K562 (cell line): ENCODE results near the gene ZNF627. TPM values are rescaled to one million over a fixed set of nuclear protein-coding genes. Genes with fewer than 3 reads are reported as not detected.
A peak's percentile ranks its signal among the peaks of the same experiment; 100 is the strongest.

Experiments
- ADNP ChIP-seq: fragments of 200-800 bp; sonication (Bioruptor generic); IDR thresholded peaks from 2 replicates; pipeline ENCODE4 v1.6.1; 2016; ENCODE audit warnings: missing genetic modification characterization, missing compliant biosample characterization
- BDP1 ChIP-seq: IDR thresholded peaks from 3 replicates; pipeline ENCODE4 v1.6.1; 2011; ENCODE audit not compliant: insufficient read length, insufficient read depth
- C11orf30 ChIP-seq: fragments of 450-650 bp; IDR thresholded peaks from 2 replicates; pipeline ENCODE4 v1.6.1; 2016; ENCODE audit warnings: low read depth, mild to moderate bottlenecking
- CEBPB ChIP-seq: fragments of 450-650 bp; IDR thresholded peaks from 2 replicates; pipeline ENCODE4 v1.6.1; 2016; ENCODE audit warnings: missing genetic modification characterization, missing compliant biosample characterization
- CXXC5 ChIP-seq: fragments of 250-450 bp; sonication (Bioruptor Pico); IDR thresholded peaks from 2 replicates; pipeline ENCODE4 v1.8.0; 2022; ENCODE audit warnings: inconsistent platforms, mild to moderate bottlenecking, moderate library complexity
- DACH1 ChIP-seq: fragments of 450-650 bp; IDR thresholded peaks from 2 replicates; pipeline ENCODE4 v1.6.1; 2018; ENCODE audit not compliant: partially characterized antibody
- EGR1 ChIP-seq: fragments of 450-650 bp; conservative IDR thresholded peaks from 2 replicates; pipeline ENCODE4 v1.6.1; 2017; ENCODE audit warnings: mild to moderate bottlenecking
- ILF3 ChIP-seq: fragments of 450-650 bp; IDR thresholded peaks from 2 replicates; pipeline ENCODE4 v1.6.1; 2018; ENCODE audit warnings: antibody characterized with exemption, mild to moderate bottlenecking, moderate library complexity, borderline replicate concordance
- KLF6 ChIP-seq: fragments of 250-450 bp; sonication (Bioruptor Pico); IDR thresholded peaks from 2 replicates; pipeline ENCODE4 v1.4.0; 2020; ENCODE audit warnings: mild to moderate bottlenecking, moderate library complexity, borderline replicate concordance
- MXI1 ChIP-seq: IDR thresholded peaks from 2 replicates; pipeline ENCODE4 v1.6.1; 2011; ENCODE audit warnings: low read depth, mild to moderate bottlenecking, improper control_type of control experiment, low read length
- NFIC ChIP-seq: fragments of 450-650 bp; IDR thresholded peaks from 2 replicates; pipeline ENCODE4 v1.6.1; 2017; ENCODE audit warnings: mild to moderate bottlenecking, inconsistent platforms
- RBM14 ChIP-seq: fragments of 200-400 bp; formaldehyde crosslinking; IDR thresholded peaks from 2 replicates; pipeline ENCODE4 v1.6.1; 2018; ENCODE audit warnings: low read depth, mild to moderate bottlenecking, low read length, moderate library complexity, borderline replicate concordance; ENCODE audit not compliant: insufficient read depth
- RBM25 ChIP-seq: fragments of 200-400 bp; formaldehyde crosslinking; IDR thresholded peaks from 2 replicates; pipeline ENCODE4 v1.6.1; 2018; ENCODE audit warnings: low read length, low read depth, moderate library complexity; ENCODE audit not compliant: severe bottlenecking
- SMAD3 ChIP-seq: fragments of 450-650 bp; formaldehyde crosslinking; conservative IDR thresholded peaks from 2 replicates; pipeline ENCODE4 v1.4.0; 2020; ENCODE audit warnings: mild to moderate bottlenecking
- TCF3 ChIP-seq: sonication (generic); formaldehyde crosslinking; IDR thresholded peaks from 2 replicates; pipeline ENCODE4 v1.4.0; 2020; ENCODE audit warnings: mild to moderate bottlenecking, missing genetic modification reagents
- VEZF1 ChIP-seq: fragments of 200-800 bp; sonication (Bioruptor generic); IDR thresholded peaks from 2 replicates; pipeline ENCODE4 v1.6.1; 2017; ENCODE audit warnings: missing genetic modification characterization, missing compliant biosample characterization
- ZFP1 ChIP-seq: fragments of 450-650 bp; formaldehyde crosslinking; IDR thresholded peaks from 2 replicates; pipeline ENCODE4 v1.4.0; 2020; ENCODE audit warnings: mild to moderate bottlenecking, mixed read lengths
- ZNF347 ChIP-seq: fragments of 450-650 bp; formaldehyde crosslinking; IDR thresholded peaks from 2 replicates; pipeline ENCODE4 v1.4.0; 2020; ENCODE audit warnings: low read depth, mild to moderate bottlenecking, moderate library complexity
- ZNF431 ChIP-seq: sonication (generic); formaldehyde crosslinking; IDR thresholded peaks from 2 replicates; pipeline ENCODE4 v1.8.0; 2022; ENCODE audit warnings: mild to moderate bottlenecking, missing genetic modification reagents
- ZNF551 ChIP-seq: fragments of 250-450 bp; sonication (Bioruptor Pico); IDR thresholded peaks from 2 replicates; pipeline ENCODE4 v1.5.0; 2021; ENCODE audit warnings: mild to moderate bottlenecking, moderate library complexity
- ZNF766 ChIP-seq: fragments of 200-800 bp; sonication (Bioruptor generic); conservative IDR thresholded peaks from 2 replicates; pipeline ENCODE4 v1.6.1; 2016; ENCODE audit warnings: missing genetic modification characterization, missing compliant biosample characterization
- polyA plus RNA-seq, 8 experiments: library from polyadenylated mRNA; depleted of rRNA in 4 of 8; stranded (reverse) in 5 of 8; unstranded in 3 of 8; fragments of >200 nt; fragmentation: Nextera tagmentation in 2 of 8; fragmentation: Illumina TruSeq in 1 of 8; extraction: Ambion mirVana in 2 of 8; extraction: Trizol in 1 of 8; gene quantifications; 2 replicates each; pipeline versions ENCODE4 v1.2.1 to v1.2.3, GENCODE V29; 2011 to 2014; ENCODE audit warnings: inconsistent platforms in 1 of 8, missing spikeins in 1 of 8
- total RNA-seq, 7 experiments: library from RNA; depleted of rRNA in 6 of 7; stranded (reverse); fragments of >200 nt in 6 of 7; fragmentation: Illumina TruSeq in 2 of 7; extraction: Trizol in 2 of 7; gene quantifications; 2 replicates each; pipeline versions ENCODE4 v1.2.1 to v1.2.3, GENCODE V29; 2011 to 2021; ENCODE audit warnings: low replicate concordance in 1 of 7
- TF ChIP-seq, protein P1 (sequence below), 2 experiments: fragments of 450-650 bp; formaldehyde crosslinking in 1 of 2; IDR thresholded peaks; 2 replicates each; pipeline versions ENCODE4 v1.4.0 to v1.6.1; 2014 to 2020; ENCODE audit warnings: mild to moderate bottlenecking in 2 of 2, borderline replicate concordance in 1 of 2, low read depth in 1 of 2

ZNF627 gene
- total and polyA plus RNA-seq, 9 of the 15 experiments (the other 6 are each of a cell fraction or from before 2014, with no cell fraction given) = 6.4 to 19.9 (median 10.6) TPM

GRCh38 chr19:11581740-11582139 is 15.5 kb upstream of the ZNF627 start (continued):
- TF ChIP-seq CEBPB (tag) (no peak), ZNF551 (CRISPR knock-in tag) (no peak), SMAD3 (CRISPR knock-in tag) (no peak), EGR1 (peak; percentile 86), ADNP (0 out of 2 replicates have a peak, but pooled peaks have one; percentile 66), ZNF431 (CRISPR knock-in tag) (no peak), VEZF1 (CRISPR knock-in tag) (0 out of 2 replicates have a peak, but pooled peaks have one; percentile 11), ZFP1 (CRISPR knock-in tag) (no peak), RBM14 (no peak), ZNF766 (CRISPR knock-in tag) (peak; percentile 56; the same call in 1 of the 2 replicates), KLF6 (no peak), TCF3 (CRISPR knock-in tag) (0 out of 2 replicates have a peak, but pooled peaks have one; percentile 5), DACH1 (no peak), ILF3 (no peak), BDP1 (no peak), C11orf30 (no peak), MXI1 (no peak), ZNF347 (no peak), CXXC5 (CRISPR knock-in tag) (no peak; the same call in 1 of the 2 replicates), NFIC (no peak), RBM25 (no peak)
- TF ChIP-seq, protein P1, sequence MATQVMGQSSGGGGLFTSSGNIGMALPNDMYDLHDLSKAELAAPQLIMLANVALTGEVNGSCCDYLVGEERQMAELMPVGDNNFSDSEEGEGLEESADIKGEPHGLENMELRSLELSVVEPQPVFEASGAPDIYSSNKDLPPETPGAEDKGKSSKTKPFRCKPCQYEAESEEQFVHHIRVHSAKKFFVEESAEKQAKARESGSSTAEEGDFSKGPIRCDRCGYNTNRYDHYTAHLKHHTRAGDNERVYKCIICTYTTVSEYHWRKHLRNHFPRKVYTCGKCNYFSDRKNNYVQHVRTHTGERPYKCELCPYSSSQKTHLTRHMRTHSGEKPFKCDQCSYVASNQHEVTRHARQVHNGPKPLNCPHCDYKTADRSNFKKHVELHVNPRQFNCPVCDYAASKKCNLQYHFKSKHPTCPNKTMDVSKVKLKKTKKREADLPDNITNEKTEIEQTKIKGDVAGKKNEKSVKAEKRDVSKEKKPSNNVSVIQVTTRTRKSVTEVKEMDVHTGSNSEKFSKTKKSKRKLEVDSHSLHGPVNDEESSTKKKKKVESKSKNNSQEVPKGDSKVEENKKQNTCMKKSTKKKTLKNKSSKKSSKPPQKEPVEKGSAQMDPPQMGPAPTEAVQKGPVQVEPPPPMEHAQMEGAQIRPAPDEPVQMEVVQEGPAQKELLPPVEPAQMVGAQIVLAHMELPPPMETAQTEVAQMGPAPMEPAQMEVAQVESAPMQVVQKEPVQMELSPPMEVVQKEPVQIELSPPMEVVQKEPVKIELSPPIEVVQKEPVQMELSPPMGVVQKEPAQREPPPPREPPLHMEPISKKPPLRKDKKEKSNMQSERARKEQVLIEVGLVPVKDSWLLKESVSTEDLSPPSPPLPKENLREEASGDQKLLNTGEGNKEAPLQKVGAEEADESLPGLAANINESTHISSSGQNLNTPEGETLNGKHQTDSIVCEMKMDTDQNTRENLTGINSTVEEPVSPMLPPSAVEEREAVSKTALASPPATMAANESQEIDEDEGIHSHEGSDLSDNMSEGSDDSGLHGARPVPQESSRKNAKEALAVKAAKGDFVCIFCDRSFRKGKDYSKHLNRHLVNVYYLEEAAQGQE (IDR thresholded peaks at IDR 0.05; ENCODE audit: borderline replicate concordance) = no peak
- TF ChIP-seq, protein P1 (CRISPR knock-in tag; IDR thresholded peaks at IDR 0.05; ENCODE audit: low read depth) = no peak
